ENCODE results near the gene CPNE4.

The CPNE4 gene

GRCh38 chr3:131796558-131797198 lies 238.1 kb downstream of the CPNE4 start:
- Histone ChIP-seq H3K9me3 (ENCODE audit: low read length) (no peaks in the 10 kb centered on the region), H3K9me2 (ENCODE audit: low read depth, low read length) (no peaks in the 10 kb centered on the region), H3F3A (ENCODE audit: insufficient read depth, low read length) (no peaks in the 10 kb centered on the region), H4K20me1 (ENCODE audit: insufficient read depth, low read length) (no peaks in the 10 kb centered on the region), H3K9ac (ENCODE audit: low read length) (no peak overlapping the region), H3K4me1 (ENCODE audit: insufficient read depth, low read length, severe bottlenecking) (no peaks in the 10 kb centered on the region), H3K36me3 (ENCODE audit: insufficient read depth, low read length) (no peaks in the 10 kb centered on the region), H2AFZ (ENCODE audit: low read length) (no peak overlapping the region), H3K27ac (ENCODE audit: low read depth, low read length, poor library complexity, severe bottlenecking) (no peak overlapping the region), H3K4me2 (ENCODE audit: low read length) (no peak overlapping the region), H3K4me3 (ENCODE audit: low read depth, low read length, poor library complexity, severe bottlenecking) (no peak overlapping the region), H3K79me2 (ENCODE audit: insufficient read depth, low read length) (no peaks in the 10 kb centered on the region), H3K27me3 (ENCODE audit: insufficient read depth, low read length) (no peaks in the 10 kb centered on the region)
- TF ChIP-seq CTCF (IDR thresholded peaks at IDR 0.05; ENCODE audit: low read length) (no peak), EZH2 (IDR thresholded peaks at IDR 0.05; ENCODE audit: borderline replicate concordance, low read length) (no peak)

GRCh38 chr3:131796111-131796510 lies 238.7 kb downstream of the CPNE4 start:
- Histone ChIP-seq H3K36me3 (ENCODE audit: insufficient read depth, low read length) (no peaks in the 10 kb centered on the region), H3K4me1 (ENCODE audit: insufficient read depth, low read length, severe bottlenecking) (no peaks in the 10 kb centered on the region), H3K27ac (ENCODE audit: low read depth, low read length, poor library complexity, severe bottlenecking) (no peak overlapping the region), H3K9me2 (ENCODE audit: low read depth, low read length) (no peaks in the 10 kb centered on the region), H3K79me2 (ENCODE audit: insufficient read depth, low read length) (no peaks in the 10 kb centered on the region), H3K27me3 (ENCODE audit: insufficient read depth, low read length) (no peaks in the 10 kb centered on the region), H3K9ac (ENCODE audit: low read length) (no peak overlapping the region), H3K4me3 (ENCODE audit: low read depth, low read length, poor library complexity, severe bottlenecking) (no peak overlapping the region), H4K20me1 (ENCODE audit: insufficient read depth, low read length) (no peaks in the 10 kb centered on the region), H3F3A (ENCODE audit: insufficient read depth, low read length) (no peaks in the 10 kb centered on the region), H3K9me3 (ENCODE audit: low read length) (no peaks in the 10 kb centered on the region), H3K4me2 (ENCODE audit: low read length) (no peak overlapping the region), H2AFZ (ENCODE audit: low read length) (no peak overlapping the region)
- TF ChIP-seq CTCF (IDR thresholded peaks at IDR 0.05; ENCODE audit: low read length) (no peak), EZH2 (IDR thresholded peaks at IDR 0.05; ENCODE audit: borderline replicate concordance, low read length) (no peak)

GRCh38 chr3:131795390-131796090 lies 239.3 kb downstream of the CPNE4 start:
- no peaks in the 10 kb centered on the region for H3K9me3 ChIP-seq (ENCODE audit: low read length)
- no peak overlapping the region for H3K27ac ChIP-seq (ENCODE audit: low read depth, low read length, poor library complexity, severe bottlenecking)
- no peak overlapping the region for H3K4me3 ChIP-seq (ENCODE audit: low read depth, low read length, poor library complexity, severe bottlenecking)
- no peaks in the 10 kb centered on the region for H3K36me3 ChIP-seq (ENCODE audit: insufficient read depth, low read length)
- no peak overlapping the region for H3K4me2 ChIP-seq (ENCODE audit: low read length)
- no peak for TF ChIP-seq EZH2 (IDR thresholded peaks at IDR 0.05; ENCODE audit: borderline replicate concordance, low read length)
- TF ChIP-seq CTCF (IDR thresholded peaks at IDR 0.05; ENCODE audit: low read length) = no peak
- H3K79me2 ChIP-seq (ENCODE audit: insufficient read depth, low read length) = no peaks in the 10 kb centered on the region
- H4K20me1 ChIP-seq (ENCODE audit: insufficient read depth, low read length) = no peaks in the 10 kb centered on the region
- no peak overlapping the region for H2AFZ ChIP-seq (ENCODE audit: low read length)
- no peaks in the 10 kb centered on the region for H3K4me1 ChIP-seq (ENCODE audit: insufficient read depth, low read length, severe bottlenecking)
- no peaks in the 10 kb centered on the region for H3K27me3 ChIP-seq (ENCODE audit: insufficient read depth, low read length)
- no peaks in the 10 kb centered on the region for H3K9me2 ChIP-seq (ENCODE audit: low read depth, low read length)
- no peaks in the 10 kb centered on the region for H3F3A ChIP-seq (ENCODE audit: insufficient read depth, low read length)
- no peak overlapping the region for H3K9ac ChIP-seq (ENCODE audit: low read length)

Measured in OCI-LY1 (cell line).